Measurements from ENCODE around the gene RYR2. TPM values are rescaled to one million over a fixed set of nuclear protein-coding genes. Genes with fewer than 3 reads are reported as not detected.

RYR2 gene
- total and polyA plus RNA-seq, 2 experiments from 2014 or later, result 0.50 to 0.95 TPM

GRCh38 chr1:237457573-237457972 is 415.6 kb downstream of the RYR2 start:
- Histone ChIP-seq H3K4me1 (ENCODE audit: insufficient read depth) (no peaks in the 10 kb centered on the region), H3K79me2 (no peaks in the 10 kb centered on the region), H2AFZ (no peak overlapping the region), H3K4me2 (no peak overlapping the region), H3K27ac (no peak overlapping the region), H4K20me1 (ENCODE audit: insufficient read depth, poor library complexity, severe bottlenecking) (no peaks in the 10 kb centered on the region), H3K9me3 (ENCODE audit: low read depth) (no peaks in the 10 kb centered on the region), H3K36me3 (replicated peaks; ENCODE audit: insufficient read depth, low read depth) (no peaks in the 10 kb centered on the region), H3K4me3 (no peak overlapping the region), H3K27me3 (no peaks in the 10 kb centered on the region), H3K9me2 (replicated peaks; ENCODE audit: insufficient read depth) (no peaks in the 10 kb centered on the region)
- TF ChIP-seq EZH2 (IDR thresholded peaks at IDR 0.05; ENCODE audit: borderline replicate concordance) (no peak), EZH2phosphoT487 (IDR thresholded peaks at IDR 0.05; ENCODE audit: low read depth, severe bottlenecking, unreplicated experiment) (no peak), CTCF (IDR thresholded peaks at IDR 0.05; ENCODE audit: poor library complexity) (no peak)
- DNase-seq (ENCODE audit: low spot score), result no peak
- 84% methylated on average over 3 of the region's 3 CpGs for WGBS (ENCODE audit: low lambda C conversion rate, missing lambda C conversion rate)

GRCh38 chr1:237467320-237467719 is 425.3 kb downstream of the RYR2 start:
- TF ChIP-seq CTCF (IDR thresholded peaks at IDR 0.05; ENCODE audit: poor library complexity) (no peak), EZH2 (IDR thresholded peaks at IDR 0.05; ENCODE audit: borderline replicate concordance) (no peak), EZH2phosphoT487 (IDR thresholded peaks at IDR 0.05; ENCODE audit: low read depth, severe bottlenecking, unreplicated experiment) (no peak)
- DNase-seq (ENCODE audit: low spot score), result no peak
- Histone ChIP-seq H4K20me1 (ENCODE audit: insufficient read depth, poor library complexity, severe bottlenecking) (no peaks in the 10 kb centered on the region), H3K9me3 (ENCODE audit: low read depth) (no peaks in the 10 kb centered on the region), H2AFZ (no peak overlapping the region), H3K27me3 (no peaks in the 10 kb centered on the region), H3K27ac (no peak overlapping the region), H3K79me2 (no peaks in the 10 kb centered on the region), H3K4me3 (no peak overlapping the region), H3K9me2 (replicated peaks; ENCODE audit: insufficient read depth) (no peaks in the 10 kb centered on the region), H3K4me2 (no peak overlapping the region), H3K4me1 (ENCODE audit: insufficient read depth) (no peaks in the 10 kb centered on the region), H3K36me3 (replicated peaks; ENCODE audit: insufficient read depth, low read depth) (no peaks in the 10 kb centered on the region)
- 57% methylated on average over 3 of the region's 3 CpGs for WGBS (ENCODE audit: low lambda C conversion rate, missing lambda C conversion rate)

DNA sequence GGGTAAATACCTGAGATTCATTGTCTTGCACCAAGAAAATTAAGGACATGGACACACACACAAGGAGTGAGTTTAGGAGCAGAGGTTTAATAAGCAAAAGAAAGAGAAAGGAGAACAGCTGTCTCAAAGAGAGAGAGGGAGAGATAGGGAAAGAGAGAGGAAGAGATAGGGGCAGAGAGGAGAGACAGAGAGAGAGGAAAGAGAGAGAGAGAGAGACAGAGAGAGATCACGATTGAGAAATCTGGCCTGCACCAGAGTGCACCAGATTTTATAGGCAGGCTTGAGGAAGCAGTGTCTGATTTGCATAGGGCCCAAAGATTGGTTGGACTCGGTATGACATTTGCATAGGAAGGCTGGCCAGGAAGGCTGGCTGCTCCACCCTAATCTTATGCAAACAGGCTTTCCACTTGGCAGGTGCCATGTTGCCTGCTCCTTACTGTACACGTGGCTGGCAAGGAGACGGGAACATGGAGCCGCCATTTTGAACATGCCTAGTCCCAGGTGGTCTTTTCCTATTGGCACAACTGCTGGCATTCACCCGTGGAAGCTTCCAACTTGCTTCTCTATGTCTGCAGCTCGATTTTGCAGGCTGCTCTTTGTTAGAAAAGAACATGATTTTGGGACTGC is 428.8 kb downstream of the RYR2 start:
- H4K20me1 ChIP-seq (ENCODE audit: insufficient read depth, poor library complexity, severe bottlenecking), result no peaks in the 10 kb centered on the region
- no peaks in the 10 kb centered on the region for H3K79me2 ChIP-seq
- no peak overlapping the region for H3K4me2 ChIP-seq
- no peaks in the 10 kb centered on the region for H3K36me3 ChIP-seq (replicated peaks; ENCODE audit: insufficient read depth, low read depth)
- no peak overlapping the region for H3K27ac ChIP-seq
- no peak overlapping the region for H2AFZ ChIP-seq
- no peaks in the 10 kb centered on the region for H3K9me2 ChIP-seq (replicated peaks; ENCODE audit: insufficient read depth)
- no peak for DNase-seq (ENCODE audit: low spot score)
- no peaks in the 10 kb centered on the region for H3K27me3 ChIP-seq
- WGBS (ENCODE audit: low lambda C conversion rate, missing lambda C conversion rate), result 91% methylated on average over 7 of the region's 7 CpGs
- no peaks in the 10 kb centered on the region for H3K9me3 ChIP-seq (ENCODE audit: low read depth)
- no peak overlapping the region for H3K4me3 ChIP-seq
- TF ChIP-seq EZH2 (IDR thresholded peaks at IDR 0.05; ENCODE audit: borderline replicate concordance) (no peak), EZH2phosphoT487 (IDR thresholded peaks at IDR 0.05; ENCODE audit: low read depth, severe bottlenecking, unreplicated experiment) (no peak), CTCF (IDR thresholded peaks at IDR 0.05; ENCODE audit: poor library complexity) (no peak)
- no peaks in the 10 kb centered on the region for H3K4me1 ChIP-seq (ENCODE audit: insufficient read depth)

All from hepatocyte (in vitro differentiated cells).